ENCODE data around the gene TSPYL2.
A peak's percentile ranks its signal among the peaks of the same experiment; 100 is the strongest.

Gene TSPYL2

DNA sequence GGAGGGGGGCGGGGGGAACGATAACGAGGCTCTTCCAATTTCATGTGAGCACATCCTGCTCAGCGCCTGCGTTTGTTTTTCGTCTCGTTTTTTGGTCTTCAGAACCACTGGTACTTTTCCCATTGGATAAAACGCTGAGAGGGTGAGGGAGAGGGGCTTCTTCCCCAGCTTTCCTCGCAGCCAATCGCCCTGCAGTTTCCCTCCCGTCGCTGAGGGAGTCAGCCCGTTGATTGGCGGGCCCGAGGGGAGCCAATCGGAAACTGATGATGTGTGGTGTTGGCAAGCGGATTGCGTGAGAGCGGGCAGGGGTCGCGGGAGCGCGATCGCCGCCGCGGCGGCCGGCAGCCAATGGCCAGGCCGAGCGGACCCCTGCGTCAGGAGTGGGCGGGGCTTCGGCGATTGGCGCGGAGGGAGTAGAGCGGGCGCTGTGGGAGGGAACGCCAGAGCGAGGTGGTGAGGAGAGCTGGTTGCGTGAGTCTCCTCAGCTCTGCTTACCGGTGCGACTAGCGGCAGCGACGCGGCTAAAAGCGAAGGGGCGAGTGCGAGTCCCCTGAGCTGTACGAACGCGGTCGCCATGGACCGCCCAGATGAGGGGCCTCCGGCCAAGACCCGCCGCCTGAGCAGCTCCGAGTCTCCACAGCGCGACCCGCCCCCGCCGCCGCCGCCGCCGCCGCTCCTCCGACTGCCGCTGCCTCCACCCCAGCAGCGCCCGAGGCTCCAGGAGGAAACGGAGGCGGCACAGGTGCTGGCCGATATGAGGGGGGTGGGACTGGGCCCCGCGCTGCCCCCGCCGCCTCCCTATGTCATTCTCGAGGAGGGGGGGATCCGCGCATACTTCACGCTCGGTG is at the start of gene TSPYL2:
Gene TSPYL2 (plus strand): TSS at position 443 of the 848 bp plus-strand sequence. CDS start 132 bp downstream, at position 575.
- DNase-seq, result peak; percentile 90

DNA sequence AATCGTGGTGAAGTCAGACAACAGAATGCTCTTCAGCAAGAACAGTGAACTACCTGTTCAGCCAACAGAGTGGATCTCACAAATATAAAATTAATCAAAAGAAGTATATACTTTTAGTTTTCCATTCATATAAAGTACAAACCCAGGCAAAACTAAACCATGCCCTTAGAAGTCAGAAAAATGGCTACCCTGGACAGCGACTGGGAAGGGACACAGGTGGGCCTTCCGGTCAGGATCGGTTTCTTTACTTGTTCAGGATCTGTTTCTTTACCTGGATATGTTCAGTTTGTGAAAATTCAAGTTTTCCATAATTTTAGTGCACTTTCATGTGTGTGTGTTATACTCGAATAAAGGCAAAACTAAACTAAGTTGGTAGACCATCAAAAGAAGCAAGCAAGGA is 46.0 kb upstream of the TSPYL2 start:
- no peak for DNase-seq

DNA sequence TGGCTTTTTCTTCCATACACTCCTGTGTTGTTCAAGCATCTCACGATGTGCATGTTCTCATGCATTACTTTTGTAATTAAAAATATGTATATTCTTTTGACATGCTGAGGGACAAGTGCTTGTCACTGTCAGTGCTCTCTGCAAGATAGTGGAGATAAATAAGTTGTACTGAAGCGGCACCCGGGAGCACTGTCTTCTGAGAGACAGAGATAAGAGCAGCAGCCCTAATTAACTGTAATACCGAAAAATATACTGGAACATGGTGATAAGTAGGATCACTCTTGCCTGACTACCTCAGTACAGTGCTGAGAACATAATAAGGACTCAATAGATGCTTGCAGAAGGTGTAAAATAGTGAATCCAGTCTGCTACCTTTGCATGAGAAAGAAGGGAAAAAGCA is 42.9 kb upstream of the TSPYL2 start:
- DNase-seq, result no peak

DNA sequence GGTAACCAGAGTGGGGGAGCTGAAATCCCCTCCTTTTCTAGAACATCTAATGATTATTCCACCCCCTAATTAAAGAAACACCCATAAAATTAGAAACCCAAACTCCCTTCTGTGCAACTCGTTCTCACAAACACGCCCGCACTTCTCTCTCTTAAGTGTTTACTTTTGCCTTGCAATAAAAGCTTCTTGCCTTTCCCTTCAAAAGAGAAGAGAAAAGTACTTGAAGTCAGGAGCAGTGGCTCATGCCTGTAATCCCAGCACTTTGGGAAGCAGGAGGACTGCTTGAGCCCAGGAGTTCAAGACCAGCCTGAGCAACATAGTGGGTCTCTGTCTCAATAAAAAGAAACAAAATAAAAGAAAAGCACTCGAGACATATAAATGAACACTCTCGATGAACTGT is 37.2 kb upstream of the TSPYL2 start:
- DNase-seq, result no peak

DNA sequence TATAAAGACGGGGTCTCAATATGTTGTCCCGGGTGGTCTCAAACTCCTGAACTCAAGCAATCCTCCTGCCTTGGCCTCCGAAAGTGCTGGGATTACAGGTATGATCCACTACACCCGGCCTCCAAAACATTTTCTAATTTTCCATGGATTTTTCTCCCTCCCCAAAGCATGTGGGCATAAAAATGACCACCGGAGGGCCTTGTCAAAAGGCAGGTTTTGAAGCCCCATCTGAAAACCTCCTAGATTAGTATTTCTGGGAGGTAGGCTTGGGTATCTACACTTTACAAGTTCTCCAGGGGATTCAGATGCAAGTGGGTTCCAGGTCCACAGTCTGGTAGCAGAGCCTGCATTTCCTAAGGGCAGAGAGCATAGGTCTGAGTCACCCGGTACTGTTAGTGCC is 34.9 kb upstream of the TSPYL2 start:
- no peak for DNase-seq

DNA sequence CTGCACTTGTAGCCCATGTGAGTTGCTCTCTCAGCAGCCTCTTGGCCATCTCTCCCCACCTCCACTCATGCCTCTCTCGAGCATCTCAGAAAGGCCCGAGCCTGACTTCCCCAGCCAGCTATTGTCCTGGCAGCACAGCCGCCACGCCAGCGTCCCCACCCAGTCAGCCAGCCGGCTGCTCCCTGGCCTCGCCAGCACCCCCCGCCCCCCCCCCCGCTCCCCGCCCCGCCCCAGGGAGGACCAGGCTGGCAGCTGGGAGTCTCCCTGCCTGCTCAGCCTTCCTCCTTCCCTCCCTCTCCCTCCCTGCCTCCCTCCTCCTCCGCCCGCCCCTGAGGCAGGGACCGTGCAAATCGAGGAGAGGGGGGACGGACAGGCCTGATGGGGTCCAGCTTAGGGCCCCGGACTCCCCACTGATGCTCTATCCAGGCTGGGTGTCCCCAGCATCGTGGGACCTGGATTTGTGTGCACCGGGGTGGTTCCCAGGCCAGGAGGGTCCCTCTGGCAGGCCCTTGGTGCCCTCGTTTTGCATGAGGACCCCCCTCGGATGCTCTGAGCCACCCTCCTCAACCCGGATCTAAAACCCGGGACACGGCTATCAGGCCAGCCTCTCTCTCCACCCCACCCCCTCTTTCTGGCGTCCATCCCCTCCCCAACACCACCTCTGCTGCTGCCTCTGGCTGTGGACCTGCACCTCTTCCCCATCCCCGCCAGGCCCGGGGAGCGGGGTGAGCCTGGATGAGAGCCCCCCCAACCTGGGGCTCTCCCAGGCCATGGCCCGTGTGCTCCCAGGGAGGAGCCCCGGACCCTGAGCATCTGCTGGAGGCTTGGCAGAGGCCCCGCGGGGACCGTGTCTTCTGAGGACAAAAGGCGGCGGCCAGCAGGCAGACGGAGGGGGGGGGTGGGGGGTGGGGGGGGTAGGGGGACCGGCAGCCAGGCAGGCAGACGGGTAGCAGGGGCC is 33.7 kb upstream of the TSPYL2 start, which contains the start of gene GPR173:
Gene GPR173 (plus strand): TSS at position 621 of the 958 bp plus-strand sequence. CDS start 27,833 bp downstream, outside the sequence.
- DNase-seq, result peak; percentile 4

DNA sequence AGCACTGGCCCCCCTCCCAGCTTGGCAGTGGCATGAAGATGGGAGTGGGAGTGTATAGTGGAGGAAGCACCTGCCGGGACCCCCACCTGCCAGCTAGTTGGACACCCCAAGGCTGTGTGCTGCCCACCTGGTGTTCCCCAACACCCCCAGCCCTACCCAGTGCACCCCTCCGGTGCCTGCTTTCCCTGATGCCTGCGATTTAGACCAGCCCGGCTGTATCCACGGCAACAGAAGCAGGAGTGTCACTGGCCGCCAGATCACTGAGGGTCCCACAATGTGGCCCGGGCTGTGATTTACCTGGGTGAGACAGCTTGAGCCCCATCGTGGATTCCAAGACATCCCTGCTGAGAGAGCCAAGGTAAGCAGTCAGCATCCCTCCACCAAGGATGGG is 33.0 kb upstream of the TSPYL2 start:
- DNase-seq, result no peak

DNA sequence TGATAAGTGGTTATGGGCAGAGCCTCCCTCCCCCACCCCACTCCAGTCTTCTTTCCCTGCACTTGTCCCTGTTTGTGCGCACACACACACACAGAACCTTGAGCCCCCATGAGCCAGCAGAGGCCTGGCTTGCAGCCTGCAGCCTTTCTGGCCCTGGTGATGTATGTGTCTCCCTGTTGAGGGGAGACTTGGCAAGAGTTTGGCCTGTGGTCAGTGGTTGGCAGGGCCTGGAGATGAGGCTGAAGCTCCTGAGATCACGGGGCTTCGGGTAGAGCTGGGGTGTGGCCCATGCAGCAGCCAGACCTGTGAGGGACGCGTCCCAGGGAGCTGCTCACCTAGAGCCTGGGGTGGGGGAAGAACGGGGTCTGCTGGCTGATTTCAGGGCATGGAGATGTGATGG is 31.3 kb upstream of the TSPYL2 start:
- DNase-seq, result no peak

DNA sequence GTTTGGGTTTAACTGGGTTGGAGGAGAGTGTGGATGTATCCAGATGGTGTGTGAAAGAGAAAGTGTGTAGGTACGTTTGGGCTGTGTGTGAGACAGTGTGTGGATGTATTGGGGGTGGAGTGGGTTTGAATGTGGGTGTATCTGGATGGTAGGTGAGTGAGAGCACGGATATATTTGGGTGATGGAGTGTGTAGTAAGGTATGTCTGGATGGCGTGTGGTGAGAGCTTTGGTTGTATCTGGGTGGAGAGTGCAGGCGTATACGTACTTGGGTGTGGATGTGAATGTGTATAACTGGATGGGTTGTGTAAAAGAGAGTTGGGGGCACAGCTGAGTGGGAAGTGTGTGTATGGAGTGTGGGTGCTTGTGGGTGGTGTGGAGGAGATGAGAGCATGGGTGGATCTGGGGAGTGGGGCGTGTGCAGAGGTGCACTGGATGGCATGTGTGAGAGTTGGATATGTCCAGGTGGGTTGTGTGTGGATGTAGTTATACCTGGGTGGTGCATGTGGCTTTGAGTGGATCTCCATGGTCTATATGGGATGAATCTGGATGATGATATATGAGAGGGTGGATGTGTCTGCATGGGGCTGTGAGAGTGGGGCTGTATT is 26.8 kb upstream of the TSPYL2 start:
- DNase-seq, result no peak

DNA sequence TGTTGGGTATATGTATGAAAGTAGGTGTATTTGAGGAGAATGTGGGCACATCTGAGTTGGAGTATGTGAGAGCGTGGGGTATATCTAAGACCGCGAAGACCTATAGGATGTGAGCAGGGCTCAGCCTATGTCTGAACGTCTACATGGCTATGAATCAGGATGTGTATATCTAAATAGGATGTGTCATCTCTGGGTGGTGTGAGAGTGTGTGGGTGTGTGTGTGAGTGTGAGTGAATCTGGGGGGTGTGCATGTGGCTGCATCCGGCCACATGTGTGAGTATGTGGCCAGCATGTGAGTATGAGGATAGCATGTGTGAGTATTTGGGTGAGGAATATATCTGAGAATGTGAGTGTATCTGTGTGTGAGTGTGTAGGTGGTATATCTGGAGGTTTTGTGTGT is 25.9 kb upstream of the TSPYL2 start:
- DNase-seq, result no peak

DNA sequence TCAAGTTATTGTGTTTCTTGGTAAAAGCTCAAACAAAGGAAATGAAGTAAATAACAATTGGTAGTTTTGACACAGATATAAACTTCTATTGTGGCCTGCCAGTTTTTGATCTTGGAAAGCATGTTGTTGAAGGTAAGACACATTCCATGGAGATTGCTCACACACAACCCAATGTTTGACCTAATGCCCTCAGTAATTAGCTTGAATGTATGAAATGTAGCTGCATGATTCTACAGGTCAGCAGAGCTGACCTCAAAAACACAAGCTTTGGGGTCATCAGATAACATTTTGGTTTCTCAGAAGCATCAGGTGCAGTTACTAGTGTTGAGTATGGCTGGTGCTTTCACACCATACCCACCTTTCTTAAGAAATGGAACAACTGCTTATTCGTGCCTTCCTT is 17.1 kb upstream of the TSPYL2 start:
- no peak for DNase-seq

DNA sequence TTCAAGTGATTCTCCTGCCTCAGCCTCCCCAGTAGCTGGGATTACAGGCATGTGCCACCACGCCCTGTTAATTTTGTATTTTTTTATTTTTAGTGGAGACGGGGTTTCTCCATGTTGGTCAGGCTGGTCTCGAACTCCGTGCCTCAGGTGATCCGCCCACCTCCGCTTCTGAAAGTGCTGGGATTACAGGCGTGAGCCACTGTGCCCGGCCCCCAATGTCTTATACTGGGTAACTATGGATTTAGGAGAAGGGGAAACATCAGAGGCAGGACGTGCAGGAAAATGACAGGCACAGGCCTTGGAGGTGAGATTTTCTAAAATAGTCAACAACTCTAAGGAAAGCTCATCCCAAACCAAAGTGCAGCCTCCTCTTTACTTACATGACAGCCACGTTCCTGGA is 11.1 kb upstream of the TSPYL2 start:
- no peak for DNase-seq

DNA sequence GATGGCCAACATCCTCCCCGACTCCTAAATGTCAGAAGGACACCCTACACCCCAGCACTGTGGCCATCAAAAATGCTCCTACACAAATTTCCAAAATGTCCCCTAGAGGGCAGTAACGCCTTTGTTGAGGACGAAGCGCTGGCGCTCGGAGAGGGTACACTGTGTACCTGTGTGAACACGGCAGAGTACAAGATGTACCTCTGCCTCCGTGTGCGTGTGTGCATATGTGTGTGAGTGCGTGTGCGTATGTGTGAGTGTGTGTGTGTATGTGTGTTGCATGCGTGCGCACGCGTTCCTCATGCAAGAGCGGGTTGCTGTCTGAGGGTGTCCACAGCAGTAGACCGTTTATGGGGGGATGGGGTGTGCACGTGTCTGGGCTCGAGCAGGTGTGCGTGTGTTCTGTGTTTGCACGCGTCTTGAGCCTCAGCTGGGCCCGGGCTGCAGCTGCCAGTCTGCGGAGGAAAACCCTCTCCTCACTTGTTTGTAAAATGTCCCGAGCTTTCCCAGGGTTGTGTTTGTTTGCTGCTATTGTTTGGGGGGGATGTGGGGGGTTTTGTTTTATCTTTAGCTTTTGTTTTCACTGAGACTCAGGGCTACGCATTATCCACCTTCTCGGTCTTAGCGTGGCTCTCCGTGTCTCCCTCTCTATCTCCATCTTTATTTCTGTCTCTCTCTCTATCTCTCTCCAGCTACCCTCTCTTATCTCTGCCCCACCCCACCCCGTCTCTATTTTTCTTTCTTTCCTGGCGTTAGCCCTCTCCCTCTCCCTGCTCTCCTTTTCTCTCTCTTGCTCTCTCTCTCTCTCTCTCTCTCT is 10.4 kb upstream of the TSPYL2 start:
- peak; percentile 22 for DNase-seq

DNA sequence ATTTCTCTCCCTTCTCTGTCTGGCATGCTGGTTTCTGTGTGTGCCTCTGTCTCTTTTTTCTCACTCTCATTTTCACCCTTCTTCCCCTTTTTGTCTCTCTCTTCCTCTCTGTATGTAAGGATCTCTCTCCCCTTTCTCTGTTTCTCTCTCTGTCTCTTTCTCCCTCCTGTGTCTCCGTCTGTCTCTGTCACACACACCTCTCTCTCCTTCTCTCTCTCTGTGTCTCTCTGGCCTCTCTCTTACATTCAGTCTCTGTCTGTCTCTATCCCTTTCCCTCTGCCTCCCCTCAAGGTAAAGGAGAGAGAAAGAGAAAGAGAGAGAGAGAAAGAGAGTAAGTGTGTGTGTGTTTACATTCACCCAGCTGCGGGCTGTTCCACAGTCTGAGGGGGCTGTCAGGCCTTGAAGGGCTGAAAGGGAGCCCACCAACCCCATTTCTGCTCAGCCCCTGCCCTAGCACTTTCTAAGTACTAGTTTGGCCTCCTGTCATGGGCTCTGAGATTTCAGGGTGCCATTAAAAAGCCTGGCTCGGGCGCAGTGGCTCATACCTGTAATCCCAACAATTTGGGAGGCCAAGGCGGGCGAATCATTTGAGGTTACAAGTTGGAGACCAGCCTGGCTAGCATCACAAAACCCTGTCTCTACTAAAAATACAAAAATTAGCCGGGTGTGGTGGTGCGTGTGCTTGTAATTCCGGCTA is 9.6 kb upstream of the TSPYL2 start:
- DNase-seq, result no peak

DNA sequence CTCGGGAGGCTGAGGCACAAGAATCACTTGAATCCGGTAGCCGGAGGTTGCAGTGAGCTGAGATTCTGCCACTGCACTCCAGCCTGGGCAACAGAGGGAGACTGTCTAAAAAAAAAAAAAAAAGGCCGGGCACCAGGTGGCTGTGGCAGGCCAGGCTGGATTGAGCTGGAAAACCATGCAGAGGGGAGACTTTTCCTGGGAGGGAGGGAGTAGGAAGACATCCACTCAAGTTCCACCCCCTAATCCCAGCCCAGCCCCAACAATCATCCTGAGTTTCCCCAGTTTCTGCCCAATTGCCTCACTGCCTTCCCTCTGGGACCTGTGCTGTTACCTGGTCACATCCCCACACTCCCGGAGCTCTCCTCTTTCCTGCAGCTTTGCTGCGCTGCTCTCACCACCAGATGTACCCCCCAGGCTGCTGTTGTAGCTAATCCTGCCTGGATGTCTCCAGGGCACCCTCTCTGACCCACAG is 9.0 kb upstream of the TSPYL2 start:
- DNase-seq, result no peak

DNA sequence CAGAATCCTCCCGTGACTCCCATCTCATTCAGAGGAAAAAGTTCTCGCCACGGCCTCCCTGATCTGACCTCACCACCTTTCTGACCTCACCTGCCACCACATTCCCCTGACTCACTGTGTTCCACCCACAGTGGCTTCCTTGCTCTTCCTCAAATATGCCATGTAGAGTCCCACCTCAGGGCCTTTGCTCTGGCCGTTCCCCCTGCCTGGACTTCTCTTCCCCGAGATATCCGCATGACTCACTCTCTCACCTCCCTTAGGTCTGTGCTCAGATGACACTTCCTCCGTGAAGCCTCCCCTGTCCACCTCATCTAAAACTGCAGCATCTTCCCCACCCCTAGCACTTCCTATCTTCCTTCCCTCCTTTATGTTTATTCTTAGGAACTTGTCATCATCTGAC is 7.2 kb upstream of the TSPYL2 start:
- DNase-seq, result no peak

DNA sequence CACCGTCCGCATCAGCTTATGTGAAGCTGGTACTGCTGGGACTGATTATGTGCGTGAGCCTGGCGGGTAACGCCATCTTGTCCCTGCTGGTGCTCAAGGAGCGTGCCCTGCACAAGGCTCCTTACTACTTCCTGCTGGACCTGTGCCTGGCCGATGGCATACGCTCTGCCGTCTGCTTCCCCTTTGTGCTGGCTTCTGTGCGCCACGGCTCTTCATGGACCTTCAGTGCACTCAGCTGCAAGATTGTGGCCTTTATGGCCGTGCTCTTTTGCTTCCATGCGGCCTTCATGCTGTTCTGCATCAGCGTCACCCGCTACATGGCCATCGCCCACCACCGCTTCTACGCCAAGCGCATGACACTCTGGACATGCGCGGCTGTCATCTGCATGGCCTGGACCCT is 5.5 kb upstream of the TSPYL2 start:
- no peak for DNase-seq

DNA sequence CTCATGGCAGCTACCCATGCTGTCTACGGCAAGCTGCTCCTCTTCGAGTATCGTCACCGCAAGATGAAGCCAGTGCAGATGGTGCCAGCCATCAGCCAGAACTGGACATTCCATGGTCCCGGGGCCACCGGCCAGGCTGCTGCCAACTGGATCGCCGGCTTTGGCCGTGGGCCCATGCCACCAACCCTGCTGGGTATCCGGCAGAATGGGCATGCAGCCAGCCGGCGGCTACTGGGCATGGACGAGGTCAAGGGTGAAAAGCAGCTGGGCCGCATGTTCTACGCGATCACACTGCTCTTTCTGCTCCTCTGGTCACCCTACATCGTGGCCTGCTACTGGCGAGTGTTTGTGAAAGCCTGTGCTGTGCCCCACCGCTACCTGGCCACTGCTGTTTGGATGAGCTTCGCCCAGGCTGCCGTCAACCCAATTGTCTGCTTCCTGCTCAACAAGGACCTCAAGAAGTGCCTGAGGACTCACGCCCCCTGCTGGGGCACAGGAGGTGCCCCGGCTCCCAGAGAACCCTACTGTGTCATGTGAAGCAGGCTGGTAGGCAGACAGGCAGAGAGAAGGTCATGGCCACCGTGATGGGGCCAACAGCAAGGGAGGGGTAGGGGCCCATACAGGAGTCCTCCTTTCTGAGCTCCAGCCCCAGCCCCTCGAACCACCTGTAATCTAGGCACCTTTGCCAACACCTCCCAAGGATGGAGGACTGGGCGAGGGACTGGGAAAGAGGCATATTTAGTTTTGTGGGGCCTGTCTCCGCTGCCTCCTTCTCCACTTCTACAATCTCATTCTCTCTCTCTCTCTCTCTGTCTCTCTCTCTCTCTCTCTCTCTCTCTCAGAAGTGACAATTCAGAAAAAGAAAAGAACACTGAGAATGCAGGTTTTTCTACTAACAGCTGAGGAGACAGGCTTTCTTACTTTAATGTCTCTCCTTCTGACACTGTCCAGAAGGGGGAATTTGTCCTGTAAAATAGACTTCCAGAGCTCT is 4.7 kb upstream of the TSPYL2 start:
- no peak for DNase-seq

DNA sequence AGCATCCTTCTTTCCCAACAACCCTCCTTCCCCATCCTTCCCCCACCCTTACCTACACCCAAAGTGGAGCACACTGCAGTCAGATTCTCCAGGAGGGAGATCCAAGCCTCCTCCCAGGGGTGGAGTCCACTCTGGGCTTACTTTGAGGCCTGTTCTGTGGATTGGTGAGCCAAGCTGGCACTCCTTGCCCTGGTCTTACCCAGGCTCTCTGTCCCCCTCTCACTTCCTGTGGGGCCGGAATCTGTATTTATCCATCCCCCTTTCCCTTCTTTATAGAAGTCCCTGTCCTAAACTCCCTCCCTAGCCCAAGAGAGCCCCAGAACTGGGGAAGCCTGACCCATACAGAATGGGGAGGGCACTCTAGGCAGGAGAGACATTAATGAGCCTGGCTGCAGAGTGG is 3.2 kb upstream of the TSPYL2 start:
- DNase-seq, result no peak

Measured in NCI-H226 (cell line).